MCF 10A (cell line): ENCODE measurements around the gene DIAPH2. TPM values are rescaled to one million over a fixed set of nuclear protein-coding genes. Genes with fewer than 3 reads are reported as not detected.

Experiments used
- BruUV-seq: library from RNA; stranded (reverse); fragments of 400-500 nt; replicated peaks from 2 replicates; lab custom pipeline; 2021; lab: Mats Ljungman, UMichigan
- CTCF ChIA-PET: fragments of 300-600 bp; sonication (Branson Sonifier 250); formaldehyde crosslinking; extraction: SDS; loops from one replicate; lab custom pipeline; 2021; ENCODE audit warnings: antibody characterized with exemption, inconsistent platforms; lab: Yijun Ruan, JAX
- POLR2A ChIA-PET: fragments of 300-600, 350-650 bp; sonication (Branson Sonifier 250); formaldehyde crosslinking; extraction: SDS; loops from one replicate; lab custom pipeline; 2020; ENCODE audit warnings: antibody characterized with exemption, inconsistent platforms; lab: Yijun Ruan, JAX
- DNase-seq: peaks from one replicate; pipeline ENCODE4 v3.0.0-alpha.2; 2018; ENCODE audit not compliant: unreplicated experiment
- H3K27ac Mint-ChIP-seq: one replicate; pipeline ENCODE4 v1.8.0; 2022; ENCODE audit warnings: mild to moderate bottlenecking, low read depth, mixed read lengths; ENCODE audit not compliant: unreplicated experiment
- H3K27me3 Mint-ChIP-seq: one replicate; pipeline ENCODE4 v1.8.0; 2022; ENCODE audit warnings: mixed read lengths; ENCODE audit not compliant: insufficient read depth, unreplicated experiment
- H3K36me3 Mint-ChIP-seq: one replicate; pipeline ENCODE4 v1.8.0; 2022; ENCODE audit warnings: mild to moderate bottlenecking, moderate library complexity, mixed read lengths; ENCODE audit not compliant: insufficient read depth, unreplicated experiment
- H3K4me1 Mint-ChIP-seq: one replicate; pipeline ENCODE4 v1.8.0; 2022; ENCODE audit warnings: mixed read lengths; ENCODE audit not compliant: insufficient read depth, unreplicated experiment
- H3K4me3 Mint-ChIP-seq: one replicate; pipeline ENCODE4 v1.8.0; 2022; ENCODE audit warnings: mild to moderate bottlenecking, moderate library complexity, mixed read lengths; ENCODE audit not compliant: unreplicated experiment
- H3K9me3 Mint-ChIP-seq: one replicate; pipeline ENCODE4 v1.8.0; 2022; ENCODE audit warnings: mixed read lengths; ENCODE audit not compliant: unreplicated experiment
- intact Hi-C: fragments of 100-400 bp; cut with micrococcal nuclease; formaldehyde crosslinking; loops from 2 replicates; pipeline ENCODE4 v1.14.1; 2022
- total RNA-seq: library from RNA; stranded (reverse); gene quantifications from 2 replicates; pipeline ENCODE4 v1.2.3, GENCODE V29; 2022
- TF ChIP-seq, protein P1 (sequence below): fragments of 200-600 bp; IDR thresholded peaks from one replicate; pipeline ENCODE4 v1.8.0; 2022; ENCODE audit warnings: antibody characterized with exemption, mild to moderate bottlenecking; ENCODE audit not compliant: unreplicated experiment

Gene DIAPH2
- total RNA-seq, 1 experiment from 2014 or later, result 17.6 TPM

DNA sequence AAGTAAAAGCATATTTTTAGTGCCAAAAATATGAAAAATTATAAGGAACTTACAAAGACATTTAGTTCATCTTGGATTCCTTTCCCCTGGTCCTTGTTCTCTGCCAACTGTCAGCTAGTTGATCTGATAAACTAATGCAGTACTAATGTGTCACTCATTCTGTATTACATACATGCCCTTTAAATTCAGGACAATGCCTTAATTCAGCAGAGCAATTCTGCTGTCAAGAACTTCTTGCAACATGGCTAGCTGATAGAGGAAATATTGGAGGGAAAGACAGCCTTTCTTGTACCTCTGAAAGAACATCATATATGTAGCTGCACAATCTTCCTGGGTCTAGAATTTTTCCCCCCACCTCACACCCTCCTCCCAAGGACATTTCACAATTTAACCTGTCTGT is 679.2 kb downstream of the DIAPH2 start:
- Mint-ChIP-seq H3K9me3 (no peaks in the 10 kb centered on the region), H3K27ac (no peak overlapping the region), H3K4me3 (no peak overlapping the region), H3K36me3 (no peaks in the 10 kb centered on the region), H3K27me3 (peaks cover 36% of the 10 kb centered on the region), H3K4me1 (no peaks in the 10 kb centered on the region)
- CTCF ChIA-PET, result interaction anchor here (0.6 to 1.1 kb wide), 2 partner anchors 19 to 395 kb away, joined by 3 to 4 read pairs; no protein-coding TSS in a partner anchor
- BruUV-seq, result no TSS peak
- TF ChIP-seq, protein P1, sequence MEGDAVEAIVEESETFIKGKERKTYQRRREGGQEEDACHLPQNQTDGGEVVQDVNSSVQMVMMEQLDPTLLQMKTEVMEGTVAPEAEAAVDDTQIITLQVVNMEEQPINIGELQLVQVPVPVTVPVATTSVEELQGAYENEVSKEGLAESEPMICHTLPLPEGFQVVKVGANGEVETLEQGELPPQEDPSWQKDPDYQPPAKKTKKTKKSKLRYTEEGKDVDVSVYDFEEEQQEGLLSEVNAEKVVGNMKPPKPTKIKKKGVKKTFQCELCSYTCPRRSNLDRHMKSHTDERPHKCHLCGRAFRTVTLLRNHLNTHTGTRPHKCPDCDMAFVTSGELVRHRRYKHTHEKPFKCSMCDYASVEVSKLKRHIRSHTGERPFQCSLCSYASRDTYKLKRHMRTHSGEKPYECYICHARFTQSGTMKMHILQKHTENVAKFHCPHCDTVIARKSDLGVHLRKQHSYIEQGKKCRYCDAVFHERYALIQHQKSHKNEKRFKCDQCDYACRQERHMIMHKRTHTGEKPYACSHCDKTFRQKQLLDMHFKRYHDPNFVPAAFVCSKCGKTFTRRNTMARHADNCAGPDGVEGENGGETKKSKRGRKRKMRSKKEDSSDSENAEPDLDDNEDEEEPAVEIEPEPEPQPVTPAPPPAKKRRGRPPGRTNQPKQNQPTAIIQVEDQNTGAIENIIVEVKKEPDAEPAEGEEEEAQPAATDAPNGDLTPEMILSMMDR, result no peak
- DNase-seq, result no peak
- intact Hi-C loops, result no loop called here
- POLR2A ChIA-PET, result no interaction called here

DNA sequence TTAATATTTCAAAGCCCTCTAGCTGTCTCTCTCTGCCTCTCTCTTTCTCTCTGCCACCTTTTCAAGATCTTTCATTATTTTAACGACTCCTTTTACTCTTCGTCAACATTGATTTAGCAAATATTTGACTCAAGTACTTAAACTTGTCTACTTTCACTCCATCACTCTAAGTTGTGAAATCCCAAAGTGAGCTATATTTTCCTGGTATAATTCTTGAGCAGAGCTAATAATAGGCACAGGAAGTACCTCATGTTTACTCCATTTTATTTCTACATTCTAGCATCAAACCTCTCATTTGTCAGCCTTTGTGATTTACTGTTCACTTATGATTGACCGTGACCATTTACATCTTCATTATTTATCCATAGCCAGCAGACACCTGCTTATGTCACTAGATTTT is 681.6 kb downstream of the DIAPH2 start:
- peaks cover 43% of the 10 kb centered on the region for H3K27me3 Mint-ChIP-seq
- no peaks in the 10 kb centered on the region for H3K36me3 Mint-ChIP-seq
- H3K4me1 Mint-ChIP-seq, result no peaks in the 10 kb centered on the region
- intact Hi-C loops, result no loop called here
- no peak overlapping the region for H3K27ac Mint-ChIP-seq
- no peak for DNase-seq
- TF ChIP-seq, protein P1, result no peak
- no peaks in the 10 kb centered on the region for H3K9me3 Mint-ChIP-seq
- no TSS peak for BruUV-seq
- H3K4me3 Mint-ChIP-seq, result no peak overlapping the region
- ChIA-PET POLR2A (no interaction called here), CTCF (no interaction called here)

DNA sequence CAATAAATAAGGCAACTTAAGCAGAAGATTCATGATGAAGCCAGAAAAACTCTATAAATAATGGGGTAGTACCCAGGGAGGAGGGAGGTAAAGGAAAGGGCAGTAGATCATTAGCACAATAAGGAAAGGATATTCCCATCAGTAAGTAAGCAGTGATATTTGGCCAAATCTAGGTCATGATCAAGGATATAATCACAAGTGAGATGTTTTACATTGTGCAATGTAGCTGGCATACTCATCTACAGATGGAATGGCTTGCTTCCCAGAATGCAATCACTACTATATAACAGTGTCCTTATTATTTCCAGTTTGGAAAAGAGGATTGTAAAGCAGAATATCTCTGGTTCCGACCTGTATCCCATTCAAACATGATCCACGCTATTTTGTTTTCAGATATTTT is 682.5 kb downstream of the DIAPH2 start:
- BruUV-seq, result no TSS peak
- Mint-ChIP-seq H3K4me1 (no peaks in the 10 kb centered on the region), H3K9me3 (no peaks in the 10 kb centered on the region), H3K4me3 (no peak overlapping the region), H3K36me3 (no peaks in the 10 kb centered on the region), H3K27me3 (peaks cover 48% of the 10 kb centered on the region), H3K27ac (no peak overlapping the region)
- ChIA-PET POLR2A (no interaction called here), CTCF (no interaction called here)
- peak; percentile 6 for DNase-seq
- intact Hi-C loops, result no loop called here
- TF ChIP-seq, protein P1, result no peak

DNA sequence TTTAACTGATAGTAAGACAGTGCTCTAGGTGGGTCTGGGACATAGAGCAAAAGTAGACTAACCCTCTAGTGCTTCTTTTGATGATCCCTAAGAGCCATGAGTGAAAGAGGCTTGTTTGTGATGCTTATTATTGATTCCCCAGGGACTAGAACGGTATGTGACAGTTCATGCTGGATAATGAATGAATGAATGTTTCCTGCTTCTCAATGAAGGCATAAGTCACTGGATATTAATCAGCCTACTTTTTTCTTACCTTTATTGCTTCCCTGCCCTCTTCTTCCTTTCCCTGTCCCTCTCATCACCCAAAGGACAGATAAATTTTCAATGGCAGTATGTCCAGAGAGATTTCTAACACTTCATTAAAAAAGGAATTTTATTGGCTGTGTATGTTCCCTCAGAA is 685.3 kb downstream of the DIAPH2 start:
- H3K36me3 Mint-ChIP-seq, result no peaks in the 10 kb centered on the region
- POLR2A ChIA-PET, result interaction anchor here (0.7 kb wide), 1 partner anchor 19 kb away, joined by 3 read pairs; no protein-coding TSS in a partner anchor
- CTCF ChIA-PET, result no interaction called here

More for the DNA sequence above, 685.3 kb downstream of the DIAPH2 start:
- TF ChIP-seq, protein P1, result no peak
- intact Hi-C loops, result no loop called here
- H3K4me1 Mint-ChIP-seq, result no peaks in the 10 kb centered on the region
- no peaks in the 10 kb centered on the region for H3K9me3 Mint-ChIP-seq
- peaks cover 57% of the 10 kb centered on the region for H3K27me3 Mint-ChIP-seq
- DNase-seq, result no peak
- H3K27ac Mint-ChIP-seq, result no peak overlapping the region
- no TSS peak for BruUV-seq
- no peak overlapping the region for H3K4me3 Mint-ChIP-seq
